ENCODE results near the gene ZFP36. TPM values are rescaled to one million over a fixed set of nuclear protein-coding genes. Genes with fewer than 3 reads are reported as not detected.

ZFP36 gene
- total RNA-seq, 1 donor from 2014 or later, result 105 TPM

GRCh38 chr19:39412867-39413271 is 6.2 kb downstream of the ZFP36 start:
- peaks cover 11% of the 10 kb centered on the region for H3K36me3 Mint-ChIP-seq (ENCODE audit: unreplicated experiment)
- H3K9me3 Mint-ChIP-seq (ENCODE audit: unreplicated experiment), result no peaks in the 10 kb centered on the region
- no peak for DNase-seq (ENCODE audit: extremely low spot score, unreplicated experiment)
- H3K27me3 Mint-ChIP-seq (ENCODE audit: unreplicated experiment), result no peaks in the 10 kb centered on the region
- peaks cover 61% of the 10 kb centered on the region for H3K4me1 Mint-ChIP-seq (ENCODE audit: unreplicated experiment)
- H3K27ac Mint-ChIP-seq (ENCODE audit: unreplicated experiment), result peak overlapping the region; percentile 84
- H3K4me3 Mint-ChIP-seq (ENCODE audit: unreplicated experiment), result peak overlapping the region; percentile 99
- TF ChIP-seq CTCF (IDR thresholded peaks at IDR 0.05), result no peak

GRCh38 chr19:39413272-39413910 is 6.7 kb downstream of the ZFP36 start:
- Mint-ChIP-seq H3K9me3 (ENCODE audit: unreplicated experiment) (no peaks in the 10 kb centered on the region), H3K27me3 (ENCODE audit: unreplicated experiment) (no peaks in the 10 kb centered on the region), H3K4me1 (ENCODE audit: unreplicated experiment) (peaks cover 56% of the 10 kb centered on the region), H3K27ac (ENCODE audit: unreplicated experiment) (peak overlapping the region; percentile 97), H3K36me3 (ENCODE audit: unreplicated experiment) (peaks cover 10% of the 10 kb centered on the region), H3K4me3 (ENCODE audit: unreplicated experiment) (peak overlapping the region; percentile 99)
- DNase-seq (ENCODE audit: extremely low spot score, unreplicated experiment), result no peak
- TF ChIP-seq CTCF (IDR thresholded peaks at IDR 0.05), result no peak

- TF ChIP-seq CTCF (IDR thresholded peaks at IDR 0.05), result no peak
- H3K27ac Mint-ChIP-seq (ENCODE audit: unreplicated experiment), result peak overlapping the region; percentile 97
- no peaks in the 10 kb centered on the region for H3K27me3 Mint-ChIP-seq (ENCODE audit: unreplicated experiment)
- no peaks in the 10 kb centered on the region for H3K9me3 Mint-ChIP-seq (ENCODE audit: unreplicated experiment)
- peaks cover 10% of the 10 kb centered on the region for H3K36me3 Mint-ChIP-seq (ENCODE audit: unreplicated experiment)
- no peak for DNase-seq (ENCODE audit: extremely low spot score, unreplicated experiment)
- H3K4me1 Mint-ChIP-seq (ENCODE audit: unreplicated experiment), result peaks cover 49% of the 10 kb centered on the region
- peak overlapping the region; percentile 99 for H3K4me3 Mint-ChIP-seq (ENCODE audit: unreplicated experiment)
These were observed 7.4 kb downstream of the ZFP36 start for GRCh38 chr19:39413911-39414608.

GRCh38 chr19:39415111-39416046 is 8.7 kb downstream of the ZFP36 start:
- H3K4me3 Mint-ChIP-seq (ENCODE audit: unreplicated experiment), result peak overlapping the region; percentile 99
- no peaks in the 10 kb centered on the region for H3K27me3 Mint-ChIP-seq (ENCODE audit: unreplicated experiment)
- peak overlapping the region; percentile 44 for H3K27ac Mint-ChIP-seq (ENCODE audit: unreplicated experiment)

More at GRCh38 chr19:39415111-39416046, 8.7 kb downstream of the ZFP36 start:
- H3K36me3 Mint-ChIP-seq (ENCODE audit: unreplicated experiment), result peaks cover 13% of the 10 kb centered on the region
- no peak for TF ChIP-seq CTCF (IDR thresholded peaks at IDR 0.05)
- H3K4me1 Mint-ChIP-seq (ENCODE audit: unreplicated experiment), result peaks cover 44% of the 10 kb centered on the region
- no peak for DNase-seq (ENCODE audit: extremely low spot score, unreplicated experiment)
- no peaks in the 10 kb centered on the region for H3K9me3 Mint-ChIP-seq (ENCODE audit: unreplicated experiment)
